Endothelial cell of umbilical vein (primary cell): ENCODE data around the gene GPANK1.

Experiments
- CTCF ChIP-seq, 2 donors: IDR thresholded peaks; 1 replicate in 1 of 2; 2 replicates in 1 of 2; pipeline ENCODE4 v1.5.1; 2011; ENCODE audit warnings: low read length in 2 of 2, mild to moderate bottlenecking in 2 of 2, moderate library complexity in 2 of 2, control low read depth in 1 of 2, inconsistent platforms in 1 of 2, low read depth in 1 of 2; ENCODE audit not compliant: insufficient read depth in 1 of 2; ENCODE audit errors: extremely low read depth in 1 of 2
- EZH2 ChIP-seq: IDR thresholded peaks from 2 replicates; pipeline ENCODE4 v1.6.1; 2012; ENCODE audit warnings: borderline replicate concordance, low read depth, mild to moderate bottlenecking, moderate library complexity, low read length, inconsistent platforms; ENCODE audit not compliant: severe bottlenecking
- MAX ChIP-seq: IDR thresholded peaks from 2 replicates; pipeline ENCODE4 v1.6.1; 2011; ENCODE audit not compliant: insufficient read depth, insufficient read length
- MYC ChIP-seq: IDR thresholded peaks from one replicate; pipeline ENCODE4 v1.6.1; 2011; ENCODE audit warnings: mild to moderate bottlenecking, low read depth, low read length
- POLR2A ChIP-seq: IDR thresholded peaks from 2 replicates; pipeline ENCODE4 v1.6.1; 2012; ENCODE audit warnings: low read depth, mild to moderate bottlenecking, control low read depth, low read length
- POLR2AphosphoS5 ChIP-seq: IDR thresholded peaks from 2 replicates; pipeline ENCODE4 v1.6.1; 2012; ENCODE audit warnings: low read depth, mild to moderate bottlenecking, control low read depth, low read length, moderate library complexity; ENCODE audit not compliant: insufficient read depth

GRCh38 chr6:31683591-31683990 is 18.8 kb upstream of the GPANK1 start:
- no peak for TF ChIP-seq MAX
- no peak for TF ChIP-seq EZH2
- TF ChIP-seq CTCF (IDR thresholded peaks at IDR 0.05; ENCODE audit: extremely low read depth in 1 of 2, insufficient read depth in 1 of 2, low read depth in 1 of 2, low read length in 2 of 2) = no peak
- TF ChIP-seq POLR2AphosphoS5 = no peak
- TF ChIP-seq MYC = no peak
- no peak for TF ChIP-seq POLR2A
